HG03469 (cell line): Measurements from ENCODE around the gene RAX.

Experiments
- ATAC-seq: cut with Tn5 transposase; IDR thresholded peaks from one replicate; pipeline ENCODE4 v1.9.1; 2021; ENCODE audit warnings: mild to moderate bottlenecking, moderate library complexity, moderate number of reproducible peaks; ENCODE audit not compliant: unreplicated experiment

RAX gene

DNA sequence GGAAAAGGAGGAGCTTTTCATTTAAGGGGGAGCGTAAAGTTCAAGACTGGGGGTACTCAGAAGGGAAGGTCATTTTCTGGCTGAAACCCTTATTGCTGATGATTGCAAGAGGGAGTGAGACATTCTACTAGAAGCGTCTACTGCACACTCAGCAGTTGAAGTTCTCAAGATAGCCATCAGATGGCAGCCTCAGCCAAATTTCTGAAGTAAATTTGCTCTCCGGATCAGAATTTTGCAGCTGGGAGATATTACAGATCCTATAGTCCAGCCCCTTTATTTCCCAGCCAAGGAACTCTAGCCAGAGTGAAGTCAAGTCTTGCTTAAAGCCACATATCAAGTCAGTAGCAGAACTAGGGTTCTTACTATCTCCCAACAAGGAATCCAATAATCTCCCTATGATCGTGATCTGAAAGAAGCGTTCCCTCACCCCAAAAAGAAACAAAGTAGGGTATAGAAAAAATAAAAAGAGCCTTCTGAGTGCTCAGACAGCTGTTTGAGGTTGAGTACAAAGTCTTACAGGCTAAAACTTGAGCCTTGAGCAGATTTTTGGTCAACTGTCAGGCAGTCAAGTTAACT lies 24.0 kb downstream of the RAX start:
- no peak for ATAC-seq

- no peak for ATAC-seq
Measured at GRCh38 chr18:59246796-59247195, 26.5 kb downstream of the RAX start.

GRCh38 chr18:59242906-59243305 lies 30.3 kb downstream of the RAX start:
- no peak for ATAC-seq

DNA sequence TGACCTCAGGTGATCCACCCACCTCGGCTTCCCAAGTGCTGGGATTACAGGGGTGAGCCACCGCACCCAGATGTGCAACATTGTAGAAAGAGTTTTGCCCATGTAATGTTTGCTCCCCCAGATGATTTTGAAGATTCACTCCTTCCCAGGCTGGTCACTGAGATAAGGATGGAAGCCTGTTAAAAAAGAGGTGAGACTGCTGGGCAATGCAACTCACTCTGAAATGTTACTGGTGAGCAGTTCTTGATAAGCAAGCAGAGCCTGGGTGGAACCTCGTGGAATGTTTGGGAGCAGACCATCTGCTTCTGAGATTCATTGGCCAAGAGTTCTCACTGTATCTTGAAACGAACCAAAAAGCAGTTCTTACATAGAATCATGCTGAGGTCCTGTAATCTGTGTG lies 33.6 kb downstream of the RAX start:
- no peak for ATAC-seq

DNA sequence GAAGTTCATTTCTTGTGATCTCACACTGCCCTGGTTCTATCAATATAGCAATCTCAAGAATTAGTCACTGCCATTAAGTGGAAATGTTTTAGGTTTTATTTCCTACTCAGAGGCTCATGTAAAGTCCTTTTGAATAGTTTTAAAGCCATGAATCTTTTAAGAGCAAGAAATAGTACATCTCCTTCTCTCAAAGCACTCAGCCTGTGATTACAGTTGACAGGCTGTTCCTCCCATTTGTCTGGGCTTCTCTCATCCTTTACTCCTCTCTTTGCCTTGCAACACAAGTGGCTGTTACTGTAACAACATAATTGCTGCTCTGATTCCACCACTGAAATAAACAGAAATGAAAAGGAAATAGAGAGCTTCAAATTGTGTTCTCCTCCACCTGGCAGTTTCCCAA lies 34.9 kb downstream of the RAX start:
- no peak for ATAC-seq

GRCh38 chr18:59233017-59233410 lies 40.2 kb downstream of the RAX start:
- no peak for ATAC-seq

DNA sequence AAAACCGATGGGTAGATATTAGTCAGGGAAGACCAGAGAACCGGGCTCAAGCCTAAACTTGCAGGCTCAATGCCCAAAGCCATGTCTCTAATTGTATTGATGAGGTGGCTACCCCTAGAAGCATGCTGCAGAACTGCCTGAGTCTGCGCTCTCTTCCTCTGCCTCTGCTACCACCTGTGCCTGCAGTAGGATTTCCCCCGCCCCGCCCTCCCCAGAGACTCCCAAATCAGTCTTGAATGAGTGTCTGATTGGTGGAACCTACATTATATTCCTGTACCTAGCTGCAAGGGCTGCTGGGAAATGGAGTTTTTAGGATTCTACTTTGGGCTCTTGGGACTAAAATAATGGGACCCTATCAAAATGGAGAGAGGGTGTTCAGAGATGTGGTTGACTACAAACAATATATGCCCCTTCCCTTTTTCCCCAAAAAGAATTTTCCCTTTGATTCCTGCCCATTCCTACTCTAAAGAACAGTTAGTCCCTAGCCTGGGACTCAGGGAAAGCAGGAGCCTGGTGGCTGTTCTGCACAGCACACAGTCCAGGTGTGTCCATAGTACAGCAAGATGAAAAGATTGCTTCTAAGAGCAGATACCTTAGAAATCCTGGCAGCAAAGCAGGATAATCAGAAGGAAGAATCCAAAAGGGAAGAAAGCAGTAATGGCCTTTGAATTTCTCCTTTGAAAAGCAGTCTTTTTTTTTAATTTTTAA lies 40.8 kb downstream of the RAX start:
- no peak for ATAC-seq

- ATAC-seq: no peak
Measured at GRCh38 chr18:59231877-59232276, 41.4 kb downstream of the RAX start.

DNA sequence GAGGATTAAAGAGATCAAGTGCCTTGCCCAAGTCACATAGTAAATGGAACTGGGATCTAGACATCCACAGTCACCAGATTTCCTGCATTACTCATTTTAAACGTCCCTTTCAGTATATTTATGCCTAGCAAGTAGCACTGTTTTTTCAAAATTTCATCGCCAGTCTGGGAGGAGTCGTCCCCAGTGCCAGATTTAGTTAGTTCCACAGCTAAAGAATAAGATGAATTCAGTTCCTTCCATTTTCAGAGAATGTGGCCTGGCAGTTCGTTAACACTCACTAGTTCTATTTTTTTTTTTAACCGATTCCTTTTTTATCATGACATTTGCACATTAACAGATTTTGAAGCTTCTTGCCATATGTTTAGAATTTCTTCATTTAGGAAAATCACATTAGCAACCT lies 42.1 kb downstream of the RAX start:
- ATAC-seq: no peak

GRCh38 chr18:59229701-59230443 lies 43.4 kb downstream of the RAX start:
- ATAC-seq: no peak

- ATAC-seq: no peak
Measured at GRCh38 chr18:59229191-59229590, 44.1 kb downstream of the RAX start.

DNA sequence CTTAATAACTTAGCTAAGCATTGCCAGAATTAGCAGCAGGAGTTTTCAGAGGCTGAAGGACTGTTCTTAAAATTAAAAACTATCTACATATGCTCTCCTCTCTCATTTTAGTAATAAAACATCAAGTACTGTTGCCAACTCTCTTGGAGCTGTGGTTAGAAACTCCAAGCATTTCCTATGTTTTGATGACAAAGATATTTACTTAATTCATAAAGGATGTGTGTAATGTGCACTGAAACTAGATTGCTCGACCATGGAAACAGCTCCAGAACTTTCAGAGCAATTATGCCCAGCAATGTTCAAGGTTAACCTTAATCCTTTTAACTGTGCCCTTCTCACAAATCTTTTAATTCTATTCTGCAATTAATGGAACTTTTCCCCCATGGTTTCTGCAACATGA lies 44.9 kb downstream of the RAX start:
- ATAC-seq: no peak

DNA sequence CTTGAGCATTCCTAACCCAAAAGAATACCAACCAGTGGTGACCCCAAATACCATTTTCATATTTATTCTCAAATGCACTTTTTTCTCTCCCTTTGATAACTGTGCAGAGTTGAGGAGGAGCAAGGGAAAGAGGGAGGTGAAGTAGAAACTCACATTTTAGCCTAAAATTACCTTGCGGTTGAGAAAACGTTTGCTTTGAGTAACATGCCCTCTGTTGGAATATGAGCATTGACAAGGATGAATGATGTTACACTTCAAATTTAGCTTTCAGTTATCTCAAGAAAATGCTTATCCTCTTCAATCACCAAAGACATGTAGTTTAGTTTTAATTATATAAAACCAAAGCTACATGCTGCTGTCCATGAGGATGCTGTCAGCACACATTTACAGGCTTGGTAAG lies 50.9 kb downstream of the RAX start:
- no peak for ATAC-seq

GRCh38 chr18:59220784-59221765 lies 52.2 kb downstream of the RAX start:
- no peak for ATAC-seq

DNA sequence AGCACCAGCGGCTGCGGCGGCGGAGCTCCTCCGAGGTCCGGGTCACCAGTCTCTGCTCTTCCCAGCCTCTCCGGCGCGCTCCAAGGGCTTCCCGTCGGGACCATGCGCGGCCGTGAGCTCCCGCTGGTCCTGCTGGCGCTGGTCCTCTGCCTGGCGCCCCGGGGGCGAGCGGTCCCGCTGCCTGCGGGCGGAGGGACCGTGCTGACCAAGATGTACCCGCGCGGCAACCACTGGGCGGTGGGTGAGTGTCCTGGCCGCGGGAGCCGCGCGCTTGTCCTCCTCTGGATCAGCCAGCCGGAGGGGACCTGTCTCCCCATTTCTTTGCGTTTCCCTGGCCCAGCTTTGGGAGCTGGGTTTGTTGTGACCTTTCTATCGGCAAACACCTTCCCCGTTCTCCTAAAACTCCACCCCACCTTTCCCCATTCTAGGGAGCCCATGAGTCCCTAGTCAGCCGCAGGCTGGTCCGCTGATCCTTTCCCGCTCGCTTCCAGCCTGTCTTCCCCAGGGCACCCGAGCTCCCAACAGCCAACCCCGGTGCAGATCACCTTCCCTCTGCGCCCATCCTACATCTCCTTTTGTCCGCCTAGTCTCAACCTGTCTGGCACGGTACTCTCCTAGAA lies 53.0 kb downstream of the RAX start:
- no peak for ATAC-seq

DNA sequence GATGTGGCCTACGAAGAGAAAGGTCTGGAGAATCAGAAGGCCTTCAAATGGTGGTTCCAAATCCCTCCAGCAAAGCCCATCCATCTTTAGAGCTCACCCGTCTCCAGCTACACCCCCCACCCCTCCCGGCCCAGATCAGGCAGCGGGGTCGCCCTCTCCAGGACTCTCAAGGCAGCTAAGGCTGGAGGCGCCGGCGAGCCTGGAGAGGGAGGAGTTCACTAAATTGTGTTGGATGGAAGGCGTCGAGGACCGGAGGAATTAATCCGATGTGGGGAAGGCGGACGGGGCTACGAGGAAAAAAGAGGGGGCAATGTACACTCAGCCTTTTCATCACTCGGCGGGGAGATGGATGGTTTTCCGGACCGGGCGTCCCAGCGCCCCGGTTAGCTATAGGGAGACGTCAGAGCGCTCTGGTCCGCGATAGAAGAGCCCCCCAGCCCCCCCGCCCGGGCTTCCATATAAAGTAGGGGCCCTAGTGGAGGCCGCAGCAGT lies 53.5 kb downstream of the RAX start, which contains the start of gene GRP:
GRP (plus strand) TSS at position 487 of the 492 bp plus-strand sequence. CDS start 108 bp downstream, outside the sequence.
- no peak for ATAC-seq

GRCh38 chr18:59218018-59218417 lies 55.2 kb downstream of the RAX start:
- no peak for ATAC-seq
